PC-3 (cell line): ENCODE data around the gene DAAM2.

ENCODE experiments used
- EZH2 ChIP-seq: fragments of 300-600 bp; sonication (generic); IDR thresholded peaks from one replicate; pipeline ENCODE4 v1.6.1; 2017; ENCODE audit warnings: antibody characterized with exemption, mild to moderate bottlenecking, low read length; ENCODE audit not compliant: unreplicated experiment
- TF ChIP-seq, protein P1 (sequence below): fragments of 300-600 bp; sonication (generic); conservative IDR thresholded peaks from 2 replicates; pipeline ENCODE4 v1.5.1; 2017; ENCODE audit warnings: antibody characterized with exemption, low read depth, mild to moderate bottlenecking, low read length

DNA sequence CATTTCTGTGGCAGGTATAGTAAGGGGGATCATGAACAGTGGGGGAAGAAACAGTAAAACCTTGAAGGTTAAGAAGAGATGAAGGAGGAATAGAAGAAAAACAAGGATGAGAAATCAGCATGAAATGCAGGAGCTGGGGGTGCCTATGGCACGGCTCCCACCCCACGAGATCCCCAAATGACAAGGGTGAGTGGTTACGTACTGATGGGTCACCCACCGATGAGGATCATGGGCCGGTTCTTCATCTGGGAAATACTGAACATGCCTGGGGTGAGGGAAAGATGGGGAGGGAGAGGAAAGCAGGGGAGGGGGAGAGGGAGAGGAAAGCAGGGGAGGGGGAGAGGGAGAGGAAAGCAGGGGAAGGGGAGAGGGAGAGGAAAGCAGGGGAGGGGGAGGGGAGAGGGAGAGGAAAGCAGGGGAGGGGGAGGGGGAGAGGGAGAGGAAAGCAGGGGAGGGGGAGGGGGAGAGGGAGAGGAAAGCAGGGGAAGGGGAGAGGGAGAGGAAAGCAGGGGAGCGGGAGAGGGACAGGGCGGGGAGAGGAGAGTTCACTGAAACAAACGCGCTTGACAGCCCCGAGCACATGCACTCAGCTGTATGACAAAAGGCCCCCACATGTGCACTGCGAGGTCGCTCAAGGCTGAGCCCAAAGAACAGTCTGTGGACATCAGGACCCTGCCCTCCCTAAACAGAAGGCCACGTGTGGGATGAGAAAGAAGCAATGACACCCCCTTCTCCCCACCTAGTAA, 116.8 kb downstream of the DAAM2 start:
- TF ChIP-seq, protein P1, sequence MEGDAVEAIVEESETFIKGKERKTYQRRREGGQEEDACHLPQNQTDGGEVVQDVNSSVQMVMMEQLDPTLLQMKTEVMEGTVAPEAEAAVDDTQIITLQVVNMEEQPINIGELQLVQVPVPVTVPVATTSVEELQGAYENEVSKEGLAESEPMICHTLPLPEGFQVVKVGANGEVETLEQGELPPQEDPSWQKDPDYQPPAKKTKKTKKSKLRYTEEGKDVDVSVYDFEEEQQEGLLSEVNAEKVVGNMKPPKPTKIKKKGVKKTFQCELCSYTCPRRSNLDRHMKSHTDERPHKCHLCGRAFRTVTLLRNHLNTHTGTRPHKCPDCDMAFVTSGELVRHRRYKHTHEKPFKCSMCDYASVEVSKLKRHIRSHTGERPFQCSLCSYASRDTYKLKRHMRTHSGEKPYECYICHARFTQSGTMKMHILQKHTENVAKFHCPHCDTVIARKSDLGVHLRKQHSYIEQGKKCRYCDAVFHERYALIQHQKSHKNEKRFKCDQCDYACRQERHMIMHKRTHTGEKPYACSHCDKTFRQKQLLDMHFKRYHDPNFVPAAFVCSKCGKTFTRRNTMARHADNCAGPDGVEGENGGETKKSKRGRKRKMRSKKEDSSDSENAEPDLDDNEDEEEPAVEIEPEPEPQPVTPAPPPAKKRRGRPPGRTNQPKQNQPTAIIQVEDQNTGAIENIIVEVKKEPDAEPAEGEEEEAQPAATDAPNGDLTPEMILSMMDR: no peak
- TF ChIP-seq EZH2: no peak
